Mucosa of rectum (tissue), 2 donors: ENCODE data around the gene RBP7.

ENCODE experiments used
- H3K27ac ChIP-seq, 2 donors: one replicate each; pipeline ENCODE4 v1.7.0; 2013; ENCODE audit warnings: inconsistent platforms in 2 of 2, low read depth in 2 of 2, low read length in 2 of 2
- H3K27me3 ChIP-seq, 2 donors: one replicate each; pipeline ENCODE4 v1.7.0; 2013; ENCODE audit warnings: low read length in 2 of 2; ENCODE audit not compliant: control insufficient read depth in 2 of 2, insufficient read depth in 2 of 2
- H3K36me3 ChIP-seq, 2 donors: one replicate each; pipeline ENCODE4 v1.7.0; 2013; ENCODE audit warnings: low read length in 2 of 2; ENCODE audit not compliant: control insufficient read depth in 2 of 2, insufficient read depth in 2 of 2
- H3K4me1 ChIP-seq, 2 donors: one replicate each; pipeline ENCODE4 v1.7.0; 2013; ENCODE audit warnings: low read length in 2 of 2, mild to moderate bottlenecking in 1 of 2; ENCODE audit not compliant: control insufficient read depth in 2 of 2, insufficient read depth in 2 of 2
- H3K4me3 ChIP-seq, 2 donors: one replicate each; pipeline ENCODE4 v1.7.0; 2013; ENCODE audit warnings: low read length in 2 of 2
- H3K9ac ChIP-seq, 2 donors: one replicate each; pipeline ENCODE4 v1.7.0; 2013; ENCODE audit warnings: low read length in 2 of 2, low read depth in 1 of 2, mild to moderate bottlenecking in 1 of 2
- H3K9me3 ChIP-seq, 2 donors: one replicate each; pipeline ENCODE4 v1.7.0; 2013; ENCODE audit warnings: low read length in 2 of 2; ENCODE audit not compliant: control insufficient read depth in 2 of 2
- donor health status: healthy.
- donor health status: Normal muscosa, but diverticular disease.

Gene RBP7

GRCh38 chr1:10051656-10052055 lies 54.6 kb downstream of the RBP7 start:
- H3K27ac ChIP-seq, result no peak overlapping the region
- H3K36me3 ChIP-seq, result peaks cover 3 to 19% of the 10 kb centered on the region in 2 donors

GRCh38 chr1:10052347-10052746 lies 55.3 kb downstream of the RBP7 start:
- Histone ChIP-seq H3K4me1 (no peaks in the 10 kb centered on the region), H3K4me3 (no peak overlapping the region)

More at GRCh38 chr1:10051656-10052055, 54.6 kb downstream of the RBP7 start:
- Histone ChIP-seq H3K27me3 (no peaks in the 10 kb centered on the region), H3K4me3 (no peak overlapping the region), H3K9ac (no peak overlapping the region), H3K4me1 (peaks cover 0 to 3% of the 10 kb centered on the region in 2 donors), H3K9me3 (no peaks in the 10 kb centered on the region)

GRCh38 chr1:10054465-10054864 lies 57.4 kb downstream of the RBP7 start:
- Histone ChIP-seq H3K4me1 (no peaks in the 10 kb centered on the region), H3K27me3 (no peaks in the 10 kb centered on the region), H3K4me3 (no peak overlapping the region), H3K36me3 (peaks cover 7 to 17% of the 10 kb centered on the region in 2 donors), H3K9ac (no peak overlapping the region), H3K9me3 (no peaks in the 10 kb centered on the region), H3K27ac (no peak overlapping the region)

More at GRCh38 chr1:10052347-10052746, 55.3 kb downstream of the RBP7 start:
- no peaks in the 10 kb centered on the region for H3K27me3 ChIP-seq
- H3K27ac ChIP-seq, result no peak overlapping the region
- no peak overlapping the region for H3K9ac ChIP-seq
- no peaks in the 10 kb centered on the region for H3K9me3 ChIP-seq
- H3K36me3 ChIP-seq, result peaks cover 3 to 19% of the 10 kb centered on the region in 2 donors

GRCh38 chr1:10056599-10056987 lies 59.6 kb downstream of the RBP7 start:
- peaks cover 7 to 10% of the 10 kb centered on the region in 2 donors for H3K36me3 ChIP-seq
- no peak overlapping the region for H3K9ac ChIP-seq
- H3K27me3 ChIP-seq, result no peaks in the 10 kb centered on the region
- H3K27ac ChIP-seq, result no peak overlapping the region
- H3K4me1 ChIP-seq, result no peaks in the 10 kb centered on the region
- H3K9me3 ChIP-seq, result no peaks in the 10 kb centered on the region
- H3K4me3 ChIP-seq, result no peak overlapping the region

- Histone ChIP-seq H3K4me3 (no peak overlapping the region), H3K27ac (no peak overlapping the region), H3K9ac (no peak overlapping the region), H3K4me1 (no peaks in the 10 kb centered on the region), H3K9me3 (no peaks in the 10 kb centered on the region), H3K27me3 (no peaks in the 10 kb centered on the region), H3K36me3 (peaks cover 7 to 10% of the 10 kb centered on the region in 2 donors)
Measured at GRCh38 chr1:10057343-10057742, 60.3 kb downstream of the RBP7 start.

- Histone ChIP-seq H3K27ac (no peak overlapping the region), H3K27me3 (no peaks in the 10 kb centered on the region), H3K4me1 (no peaks in the 10 kb centered on the region), H3K9ac (no peak overlapping the region), H3K9me3 (no peaks in the 10 kb centered on the region), H3K36me3 (peaks cover 7% of the 10 kb centered on the region in 2 donors), H3K4me3 (no peak overlapping the region)
Measured at GRCh38 chr1:10057796-10058195, 60.8 kb downstream of the RBP7 start.

GRCh38 chr1:10059342-10059718 lies 62.3 kb downstream of the RBP7 start:
- Histone ChIP-seq H3K36me3 (peaks cover 7% of the 10 kb centered on the region in 2 donors), H3K27me3 (no peaks in the 10 kb centered on the region), H3K9me3 (no peaks in the 10 kb centered on the region), H3K9ac (no peak overlapping the region), H3K4me3 (no peak overlapping the region), H3K27ac (no peak overlapping the region), H3K4me1 (no peaks in the 10 kb centered on the region)

GRCh38 chr1:10060311-10061100 lies 63.5 kb downstream of the RBP7 start:
- no peaks in the 10 kb centered on the region for H3K27me3 ChIP-seq

GRCh38 chr1:10061276-10061675 lies 64.2 kb downstream of the RBP7 start:
- Histone ChIP-seq H3K27ac (no peak overlapping the region), H3K9ac (no peak overlapping the region), H3K36me3 (peaks cover 7% of the 10 kb centered on the region in 2 donors), H3K4me3 (no peak overlapping the region), H3K27me3 (no peaks in the 10 kb centered on the region), H3K4me1 (peaks cover 0 to 2% of the 10 kb centered on the region in 2 donors), H3K9me3 (no peaks in the 10 kb centered on the region)

More at GRCh38 chr1:10060311-10061100, 63.5 kb downstream of the RBP7 start:
- Histone ChIP-seq H3K36me3 (peaks cover 7% of the 10 kb centered on the region in 2 donors), H3K27ac (no peak overlapping the region), H3K9me3 (no peaks in the 10 kb centered on the region), H3K4me1 (peaks cover 0 to 2% of the 10 kb centered on the region in 2 donors), H3K4me3 (no peak overlapping the region), H3K9ac (no peak overlapping the region)

- peaks cover 3 to 7% of the 10 kb centered on the region in 2 donors for H3K36me3 ChIP-seq
- no peaks in the 10 kb centered on the region for H3K27me3 ChIP-seq
- H3K4me3 ChIP-seq, result no peak overlapping the region
- no peak overlapping the region for H3K27ac ChIP-seq
- H3K9me3 ChIP-seq, result no peaks in the 10 kb centered on the region
- peaks cover 0 to 2% of the 10 kb centered on the region in 2 donors for H3K4me1 ChIP-seq
- H3K9ac ChIP-seq, result no peak overlapping the region
Measured at GRCh38 chr1:10063878-10064277, 66.8 kb downstream of the RBP7 start.
